Fibroblast of lung (primary cell): Measurements from ENCODE around the gene TYRP1. TPM values are rescaled to one million over a fixed set of nuclear protein-coding genes. Genes with fewer than 3 reads are reported as not detected.
A peak's percentile ranks its signal among the peaks of the same experiment; 100 is the strongest.

ENCODE experiments used
- DNase-seq, 2 donors: peaks; one replicate each; pipeline versions ENCODE4 v3.0.0 to v3.0.0-alpha.2; 2010; ENCODE audit warnings: low read depth in 2 of 2
- H2AFZ ChIP-seq: 2 replicates; pipeline ENCODE4 v1.5.1; 2012; ENCODE audit warnings: low read length, control low read depth, inconsistent platforms
- H3K27ac ChIP-seq: 2 replicates; pipeline ENCODE4 v1.5.1; 2011; ENCODE audit warnings: low read length, control low read depth; ENCODE audit not compliant: insufficient read depth
- H3K27me3 ChIP-seq: 2 replicates; pipeline ENCODE4 v1.5.1; 2011; ENCODE audit warnings: mild to moderate bottlenecking, low read length; ENCODE audit not compliant: control insufficient read depth, insufficient read depth
- H3K36me3 ChIP-seq: 2 replicates; pipeline ENCODE4 v1.5.1; 2011; ENCODE audit warnings: low read length; ENCODE audit not compliant: control insufficient read depth, insufficient read depth
- H3K4me1 ChIP-seq: 2 replicates; pipeline ENCODE4 v1.5.1; 2011; ENCODE audit warnings: low read length; ENCODE audit not compliant: control insufficient read depth, insufficient read depth; ENCODE audit errors: extremely low read depth
- H3K4me2 ChIP-seq: 2 replicates; pipeline ENCODE4 v1.5.1; 2011; ENCODE audit warnings: low read length, control low read depth; ENCODE audit not compliant: insufficient read depth; ENCODE audit errors: extremely low read depth
- H3K4me3 ChIP-seq, 4 experiments: fragments of 200-600 bp in 1 of 4; sonication (generic) in 1 of 4; replicated peaks in 1 of 4; 2 replicates each; pipeline ENCODE4 v1.5.1; 2011 to 2016; ENCODE audit warnings: low read length in 4 of 4, low read depth in 3 of 4, mild to moderate bottlenecking in 3 of 4, control low read depth in 2 of 4, inconsistent platforms in 1 of 4, mixed read lengths in 1 of 4; ENCODE audit not compliant: insufficient read depth in 1 of 4; ENCODE audit errors: control extremely low read depth in 1 of 4
- H3K79me2 ChIP-seq: 2 replicates; pipeline ENCODE4 v1.5.1; 2012; ENCODE audit warnings: mild to moderate bottlenecking, low read length, inconsistent platforms; ENCODE audit not compliant: control insufficient read depth, insufficient read depth
- H3K9ac ChIP-seq: 2 replicates; pipeline ENCODE4 v1.5.1; 2011; ENCODE audit warnings: mild to moderate bottlenecking, low read length, control low read depth; ENCODE audit not compliant: insufficient read depth
- H3K9me3 ChIP-seq: 2 replicates; pipeline ENCODE4 v1.5.1; 2012; ENCODE audit warnings: low read depth, low read length; ENCODE audit not compliant: control insufficient read depth, insufficient read depth
- H4K20me1 ChIP-seq: 2 replicates; pipeline ENCODE4 v1.5.1; 2011; ENCODE audit warnings: low read length; ENCODE audit not compliant: control insufficient read depth, insufficient read depth; ENCODE audit errors: extremely low read depth
- CTCF ChIP-seq, 2 donors: IDR thresholded peaks in 1 of 2; conservative IDR thresholded peaks in 1 of 2; 1 replicate in 1 of 2; 2 replicates in 1 of 2; pipeline ENCODE4 v1.5.1; 2011 to 2012; ENCODE audit warnings: low read length in 2 of 2, control low read depth in 1 of 2, inconsistent platforms in 1 of 2, low read depth in 1 of 2, mild to moderate bottlenecking in 1 of 2
- EZH2 ChIP-seq: IDR thresholded peaks from 2 replicates; pipeline ENCODE4 v1.5.1; 2012; ENCODE audit warnings: low read length, control low read depth, mild to moderate bottlenecking; ENCODE audit errors: missing control alignments
- polyA plus RNA-seq, 2 donors: library from polyadenylated mRNA; depleted of rRNA in 1 of 2; stranded (reverse) in 1 of 2; unstranded in 1 of 2; fragments of >200 nt; gene quantifications; 2 replicates each; pipeline ENCODE4 v1.2.1, GENCODE V29; 2011 to 2012; ENCODE audit warnings: missing spikeins in 1 of 2
- total RNA-seq: library from RNA; depleted of rRNA; stranded (reverse); fragments of >200 nt; gene quantifications from 2 replicates; pipeline ENCODE4 v1.2.1, GENCODE V29; 2014

The TYRP1 gene
- total and polyA plus RNA-seq, 2 donors (not counting 1 experiment from before 2014, with no cell fraction given): 0.11 to 0.17 TPM

- Histone ChIP-seq H3K36me3 (no peaks in the 10 kb centered on the region), H3K9ac (no peak overlapping the region), H3K4me1 (no peaks in the 10 kb centered on the region), H2AFZ (no peak overlapping the region), H3K4me2 (no peak overlapping the region), H3K79me2 (no peaks in the 10 kb centered on the region), H3K27me3 (no peaks in the 10 kb centered on the region), H3K27ac (no peak overlapping the region), H4K20me1 (no peaks in the 10 kb centered on the region), H3K4me3 (no peak overlapping the region), H3K9me3 (no peaks in the 10 kb centered on the region)
- no peak for DNase-seq
- TF ChIP-seq EZH2 (no peak), CTCF (conservative IDR thresholded peaks at IDR 0.05 in 1 of 2, IDR thresholded peaks at IDR 0.05 in 1 of 2; ENCODE audit: low read depth in 1 of 2, low read length in 2 of 2) (no peak)
Measured at GRCh38 chr9:12701126-12701525, 7.9 kb downstream of the TYRP1 start.

- DNase-seq: peak; percentile 72 to 87
Measured at GRCh38 chr9:12702160-12702758, 9.1 kb downstream of the TYRP1 start.

GRCh38 chr9:12703996-12704395 lies 10.8 kb downstream of the TYRP1 start:
- H3K27me3 ChIP-seq: no peaks in the 10 kb centered on the region
- H3K27ac ChIP-seq: no peak overlapping the region
- no peak overlapping the region for H3K4me3 ChIP-seq
- DNase-seq: no peak
- H3K9me3 ChIP-seq: no peaks in the 10 kb centered on the region
- H2AFZ ChIP-seq: no peak overlapping the region
- H3K79me2 ChIP-seq: no peaks in the 10 kb centered on the region
- no peak for TF ChIP-seq CTCF (conservative IDR thresholded peaks at IDR 0.05 in 1 of 2, IDR thresholded peaks at IDR 0.05 in 1 of 2; ENCODE audit: low read depth in 1 of 2, low read length in 2 of 2)
- no peak for TF ChIP-seq EZH2
- H3K4me1 ChIP-seq: peaks cover 2% of the 10 kb centered on the region
- no peak overlapping the region for H3K4me2 ChIP-seq
- H3K9ac ChIP-seq: no peak overlapping the region
- no peaks in the 10 kb centered on the region for H3K36me3 ChIP-seq
- H4K20me1 ChIP-seq: no peaks in the 10 kb centered on the region

More at GRCh38 chr9:12702160-12702758, 9.1 kb downstream of the TYRP1 start:
- Histone ChIP-seq H3K9ac (no peak overlapping the region), H3K4me3 (no peak overlapping the region), H3K79me2 (no peaks in the 10 kb centered on the region), H3K27ac (no peak overlapping the region), H2AFZ (no peak overlapping the region), H3K4me2 (no peak overlapping the region), H4K20me1 (no peaks in the 10 kb centered on the region), H3K4me1 (no peaks in the 10 kb centered on the region), H3K27me3 (no peaks in the 10 kb centered on the region), H3K36me3 (no peaks in the 10 kb centered on the region), H3K9me3 (no peaks in the 10 kb centered on the region)
- peak; percentile 80 to 82 for TF ChIP-seq CTCF (conservative IDR thresholded peaks at IDR 0.05 in 1 of 2, IDR thresholded peaks at IDR 0.05 in 1 of 2; ENCODE audit: low read depth in 1 of 2, low read length in 2 of 2)
- no peak for TF ChIP-seq EZH2
